Measurements from ENCODE around the gene SKIDA1. TPM values are rescaled to one million over a fixed set of nuclear protein-coding genes. Genes with fewer than 3 reads are reported as not detected.
"Not testable (repeated sequence)": the region's sequence is repeated elsewhere in the genome, so short reads cannot be mapped to it uniquely, and the experiment has no call there.

The SKIDA1 gene
- polyA plus RNA-seq (2013, experiment 1 of 2), result 1.6 TPM
- polyA plus RNA-seq (2013, experiment 2 of 2), result 1.7 TPM

DNA sequence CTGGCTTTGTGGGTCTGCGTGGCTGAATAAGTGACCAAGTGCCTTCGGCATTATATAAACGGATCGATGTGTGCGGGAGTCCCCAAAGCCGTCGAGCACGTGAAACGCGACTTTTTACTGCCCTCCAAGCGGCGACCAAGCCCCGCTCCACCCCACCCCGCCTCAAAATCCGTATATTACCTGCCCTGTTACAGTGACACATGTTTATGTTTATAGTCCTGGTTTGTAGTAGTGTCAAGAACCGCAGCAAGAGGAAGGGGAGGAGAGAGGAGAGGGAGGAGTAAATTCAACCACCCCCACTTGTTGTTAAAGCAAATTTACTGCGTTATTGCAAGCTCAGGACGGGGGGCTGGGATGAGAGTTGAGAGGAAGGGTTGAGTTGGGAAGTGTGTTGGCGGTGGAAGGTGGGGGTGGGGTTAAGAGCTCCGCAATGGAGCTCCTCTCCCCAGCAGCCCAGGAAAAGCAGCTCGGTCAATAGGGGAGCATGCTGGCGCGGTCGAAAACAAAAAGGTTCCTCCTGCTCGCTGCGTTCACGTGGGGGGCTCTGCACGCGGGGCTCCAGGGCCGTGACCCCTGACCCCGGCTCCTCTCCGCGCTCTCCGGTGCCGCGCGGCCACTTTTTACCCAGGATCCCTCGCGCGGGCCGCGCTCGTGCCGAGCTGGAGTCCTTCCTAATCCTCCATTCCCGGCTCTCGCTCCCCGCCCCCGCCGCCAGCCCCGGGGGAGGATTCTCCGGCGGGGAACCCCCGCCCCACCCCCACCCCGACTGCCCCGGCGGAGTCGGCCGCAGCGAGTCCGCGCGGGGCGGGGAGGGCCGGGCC is at the start of gene SKIDA1:
Gene SKIDA1 (minus strand): TSS at position 316 of the 821 bp plus-strand sequence. CDS start 7,860 bp downstream, outside the sequence.
- Histone ChIP-seq H3K23ac (ENCODE audit: low read length) (no peak within 1 kb of the TSS), H3K79me2 (ENCODE audit: control insufficient read depth, insufficient read depth, low read length) (no peaks in the 10 kb centered on the region), H3K79me1 (ENCODE audit: low read length) (no peaks in the 10 kb centered on the region), H4K8ac (ENCODE audit: low read depth, low read length) (peak within 1 kb of the TSS; percentile 97), H3K27ac (ENCODE audit: low read depth, low read length) (peak within 1 kb of the TSS; percentile 99), H2BK15ac (replicated peaks; ENCODE audit: low read depth) (peak within 1 kb of the TSS; percentile 47), H3K4me3 (ENCODE audit: low read length) (peak within 1 kb of the TSS; percentile 61), H2BK5ac (ENCODE audit: low read length) (peak within 1 kb of the TSS; percentile 94), H3K4me2 (ENCODE audit: low read length) (peak within 1 kb of the TSS; percentile 85), H2AK5ac (ENCODE audit: low read length) (peak within 1 kb of the TSS; percentile 80), H3K56ac (ENCODE audit: low read length) (peak within 1 kb of the TSS; percentile 91), H3K27me3 (ENCODE audit: insufficient read depth, low read length, poor library complexity) (no peaks in the 10 kb centered on the region), H3K4ac (ENCODE audit: low read depth, low read length) (peak within 1 kb of the TSS; percentile 99), H2BK120ac (ENCODE audit: low read depth, low read length) (peak within 1 kb of the TSS; percentile 93), H3K36me3 (ENCODE audit: control insufficient read depth, insufficient read depth, low read length) (no peaks in the 10 kb centered on the region), H4K5ac (ENCODE audit: low read length) (peak within 1 kb of the TSS; percentile 78), H3K18ac (ENCODE audit: low read length) (peak within 1 kb of the TSS; percentile 100), H3K9ac (ENCODE audit: low read length) (peak within 1 kb of the TSS; percentile 91), H3K4me1 (ENCODE audit: control insufficient read depth, low read depth, low read length) (peaks cover 9% of the 10 kb centered on the region)
- no CpG with 5 or more reads among the region's 64 CpGs for WGBS (ENCODE audit: extremely low coverage, insufficient coverage, low lambda C conversion rate)
- DNase-seq, result peak; percentile 97

DNA sequence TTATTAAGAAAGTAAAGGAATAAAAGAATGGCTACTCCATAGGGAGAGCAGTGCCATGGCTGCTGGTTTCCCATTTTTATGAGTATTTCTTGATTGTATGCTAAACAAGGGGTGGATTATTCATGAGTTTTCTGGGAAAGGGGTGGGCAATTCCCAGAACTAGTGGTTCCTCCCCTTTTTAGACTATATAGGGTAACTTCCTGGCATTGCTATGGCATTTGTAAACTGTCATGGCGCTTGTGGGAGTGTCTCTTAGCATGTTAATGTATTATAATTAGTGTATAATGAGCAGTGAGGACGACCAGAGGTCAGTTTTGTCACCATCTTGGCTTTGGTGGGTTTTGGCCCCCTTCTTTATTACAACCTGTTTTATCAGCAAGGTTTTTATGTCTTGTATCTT is 49.0 kb upstream of the SKIDA1 start:
- H2BK120ac ChIP-seq (ENCODE audit: low read depth, low read length); H3K23ac ChIP-seq (ENCODE audit: low read length); H4K8ac ChIP-seq (ENCODE audit: low read depth, low read length); H3K4ac ChIP-seq (ENCODE audit: low read depth, low read length); H3K4me1 ChIP-seq (ENCODE audit: control insufficient read depth, low read depth, low read length); H3K9ac ChIP-seq (ENCODE audit: low read length); H3K36me3 ChIP-seq (ENCODE audit: control insufficient read depth, insufficient read depth, low read length); H2BK5ac ChIP-seq (ENCODE audit: low read length); H3K4me2 ChIP-seq (ENCODE audit: low read length); H3K79me1 ChIP-seq (ENCODE audit: low read length); H4K5ac ChIP-seq (ENCODE audit: low read length); H3K56ac ChIP-seq (ENCODE audit: low read length); H2AK5ac ChIP-seq (ENCODE audit: low read length); DNase-seq; H3K4me3 ChIP-seq (ENCODE audit: low read length); H3K27me3 ChIP-seq (ENCODE audit: insufficient read depth, low read length, poor library complexity); H2BK15ac ChIP-seq (replicated peaks; ENCODE audit: low read depth); H3K27ac ChIP-seq (ENCODE audit: low read depth, low read length); H3K18ac ChIP-seq (ENCODE audit: low read length): not testable (repeated sequence)
- no CpG with 5 or more reads among the region's 2 CpGs for WGBS (ENCODE audit: extremely low coverage, insufficient coverage, low lambda C conversion rate)
- peaks cover 36% of the 10 kb centered on the region for H3K79me2 ChIP-seq (ENCODE audit: control insufficient read depth, insufficient read depth, low read length)

DNA sequence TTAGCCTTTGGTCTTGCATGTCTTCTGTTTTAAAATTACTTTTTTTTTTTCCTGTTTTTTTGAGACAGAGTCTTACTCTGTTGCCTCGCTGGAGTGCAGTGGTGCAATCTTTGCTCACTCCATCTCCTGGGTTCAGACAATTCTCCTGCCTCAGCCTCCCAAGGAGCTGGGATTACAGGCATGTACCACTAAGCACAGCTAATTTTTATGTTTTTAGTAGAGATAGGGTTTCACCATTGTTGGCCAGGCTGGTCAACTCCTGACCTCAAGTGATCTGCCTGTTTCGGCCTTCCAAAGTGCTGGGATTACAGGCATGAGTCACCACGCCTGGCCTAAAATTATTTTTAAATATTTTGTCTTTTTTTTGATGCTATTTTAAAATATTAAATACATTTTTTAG is 47.1 kb upstream of the SKIDA1 start:
- Histone ChIP-seq H3K79me1 (ENCODE audit: low read length) (peaks cover 4% of the 10 kb centered on the region), H3K18ac (ENCODE audit: low read length) (no peak overlapping the region), H3K9ac (ENCODE audit: low read length) (no peak overlapping the region), H2BK120ac (ENCODE audit: low read depth, low read length) (no peak overlapping the region), H3K4ac (ENCODE audit: low read depth, low read length) (no peak overlapping the region), H3K27me3 (ENCODE audit: insufficient read depth, low read length, poor library complexity) (no peaks in the 10 kb centered on the region), H4K5ac (ENCODE audit: low read length) (no peak overlapping the region), H3K4me3 (ENCODE audit: low read length) (no peak overlapping the region), H3K56ac (ENCODE audit: low read length) (no peak overlapping the region), H3K23ac (ENCODE audit: low read length) (no peak overlapping the region), H3K4me2 (ENCODE audit: low read length) (no peak overlapping the region), H3K79me2 (ENCODE audit: control insufficient read depth, insufficient read depth, low read length) (peaks cover 39% of the 10 kb centered on the region), H3K36me3 (ENCODE audit: control insufficient read depth, insufficient read depth, low read length) (no peaks in the 10 kb centered on the region), H3K27ac (ENCODE audit: low read depth, low read length) (no peak overlapping the region), H3K4me1 (ENCODE audit: control insufficient read depth, low read depth, low read length) (no peaks in the 10 kb centered on the region), H4K8ac (ENCODE audit: low read depth, low read length) (no peak overlapping the region), H2BK5ac (ENCODE audit: low read length) (no peak overlapping the region), H2BK15ac (replicated peaks; ENCODE audit: low read depth) (no peak overlapping the region), H2AK5ac (ENCODE audit: low read length) (no peak overlapping the region)
- DNase-seq, result no peak
- no CpG with 5 or more reads among the region's 3 CpGs for WGBS (ENCODE audit: extremely low coverage, insufficient coverage, low lambda C conversion rate)

DNA sequence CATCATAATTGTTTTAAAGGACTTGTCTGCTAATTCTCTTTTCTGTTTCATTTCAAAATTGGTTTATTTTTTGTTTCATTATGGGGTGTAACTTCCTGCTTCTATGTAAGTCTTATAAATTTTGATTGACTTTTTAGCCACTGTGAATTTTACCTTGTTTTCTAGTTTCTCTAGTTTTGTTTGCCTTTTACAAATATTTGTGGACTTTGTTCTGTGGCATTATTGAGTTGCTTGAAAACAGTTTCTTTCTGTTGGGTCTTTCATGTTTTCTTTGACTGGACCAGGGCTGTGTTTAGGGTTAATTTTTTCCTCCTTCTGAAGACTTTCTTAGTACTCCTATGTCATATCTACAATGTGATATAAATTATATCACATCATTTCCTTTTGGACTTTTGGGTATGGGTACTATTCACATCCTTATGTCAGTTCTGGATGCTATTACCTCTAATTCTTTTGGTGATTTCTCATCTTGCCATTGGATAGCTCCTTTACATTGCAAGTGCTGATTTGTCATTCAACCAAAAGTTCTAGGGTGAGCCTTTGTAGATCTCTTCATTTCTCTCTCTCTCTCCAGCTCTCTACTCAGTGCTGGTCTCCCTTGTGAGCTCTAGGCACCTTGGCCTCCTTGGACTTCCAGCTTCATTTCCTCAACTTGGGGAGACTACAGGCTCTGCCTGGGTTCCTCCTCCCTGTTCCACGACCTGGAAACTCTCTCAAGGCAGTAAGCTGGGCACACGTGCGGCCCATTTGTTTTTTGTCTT is 45.5 kb upstream of the SKIDA1 start:
- no CpG with 5 or more reads among the region's 3 CpGs for WGBS (ENCODE audit: extremely low coverage, insufficient coverage, low lambda C conversion rate)

DNA sequence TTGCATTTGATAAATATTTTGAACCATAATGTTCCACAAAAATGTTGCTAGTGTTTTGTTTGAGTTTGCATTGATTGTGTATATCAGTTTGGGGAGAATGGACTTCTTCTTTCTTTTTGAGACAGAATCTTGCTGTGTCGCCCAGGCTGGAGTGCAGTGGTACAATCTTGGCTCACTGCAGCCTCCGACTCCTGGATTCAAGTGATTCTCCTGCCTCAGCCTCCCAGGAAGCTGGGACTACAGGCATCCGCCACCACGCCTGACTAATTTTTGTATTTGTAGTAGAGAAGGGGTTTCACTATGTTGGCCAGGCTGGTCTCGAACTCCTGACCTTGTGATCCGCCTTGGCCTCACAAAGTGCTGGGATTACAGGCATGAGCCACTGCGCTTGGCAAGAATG is 33.5 kb upstream of the SKIDA1 start:
- WGBS (ENCODE audit: extremely low coverage, insufficient coverage, low lambda C conversion rate), result no CpG with 5 or more reads among the region's 7 CpGs
- H3K36me3 ChIP-seq (ENCODE audit: control insufficient read depth, insufficient read depth, low read length); H3K18ac ChIP-seq (ENCODE audit: low read length): not testable (repeated sequence)

More for the DNA sequence above, 45.5 kb upstream of the SKIDA1 start:
- no peak overlapping the region for H2BK15ac ChIP-seq (replicated peaks; ENCODE audit: low read depth)
- H3K79me1 ChIP-seq (ENCODE audit: low read length), result peaks cover 8% of the 10 kb centered on the region
- no peak overlapping the region for H3K56ac ChIP-seq (ENCODE audit: low read length)
- peaks cover 3% of the 10 kb centered on the region for H3K4me1 ChIP-seq (ENCODE audit: control insufficient read depth, low read depth, low read length)
- H3K36me3 ChIP-seq (ENCODE audit: control insufficient read depth, insufficient read depth, low read length), result no peaks in the 10 kb centered on the region
- H4K5ac ChIP-seq (ENCODE audit: low read length), result no peak overlapping the region
- no peak overlapping the region for H2BK120ac ChIP-seq (ENCODE audit: low read depth, low read length)
- no peak overlapping the region for H2AK5ac ChIP-seq (ENCODE audit: low read length)
- H3K27me3 ChIP-seq (ENCODE audit: insufficient read depth, low read length, poor library complexity), result no peaks in the 10 kb centered on the region
- no peak overlapping the region for H2BK5ac ChIP-seq (ENCODE audit: low read length)
- H3K4ac ChIP-seq (ENCODE audit: low read depth, low read length), result no peak overlapping the region
- H3K23ac ChIP-seq (ENCODE audit: low read length), result no peak overlapping the region
- peaks cover 44% of the 10 kb centered on the region for H3K79me2 ChIP-seq (ENCODE audit: control insufficient read depth, insufficient read depth, low read length)
- H3K4me2 ChIP-seq (ENCODE audit: low read length), result no peak overlapping the region
- H3K27ac ChIP-seq (ENCODE audit: low read depth, low read length), result no peak overlapping the region
- H3K4me3 ChIP-seq (ENCODE audit: low read length), result no peak overlapping the region
- H4K8ac ChIP-seq (ENCODE audit: low read depth, low read length), result no peak overlapping the region
- no peak overlapping the region for H3K18ac ChIP-seq (ENCODE audit: low read length)
- DNase-seq, result no peak
- H3K9ac ChIP-seq (ENCODE audit: low read length), result no peak overlapping the region

More for the DNA sequence above, 33.5 kb upstream of the SKIDA1 start:
- H4K5ac ChIP-seq (ENCODE audit: low read length); H3K56ac ChIP-seq (ENCODE audit: low read length); H2AK5ac ChIP-seq (ENCODE audit: low read length); H3K4ac ChIP-seq (ENCODE audit: low read depth, low read length); H3K4me2 ChIP-seq (ENCODE audit: low read length); H2BK15ac ChIP-seq (replicated peaks; ENCODE audit: low read depth); H3K9ac ChIP-seq (ENCODE audit: low read length); DNase-seq; H3K23ac ChIP-seq (ENCODE audit: low read length); H3K4me3 ChIP-seq (ENCODE audit: low read length); H4K8ac ChIP-seq (ENCODE audit: low read depth, low read length); H2BK120ac ChIP-seq (ENCODE audit: low read depth, low read length); H3K27me3 ChIP-seq (ENCODE audit: insufficient read depth, low read length, poor library complexity); H2BK5ac ChIP-seq (ENCODE audit: low read length); H3K79me1 ChIP-seq (ENCODE audit: low read length); H3K4me1 ChIP-seq (ENCODE audit: control insufficient read depth, low read depth, low read length); H3K27ac ChIP-seq (ENCODE audit: low read depth, low read length): not testable (repeated sequence)
- H3K79me2 ChIP-seq (ENCODE audit: control insufficient read depth, insufficient read depth, low read length), result peaks cover 24% of the 10 kb centered on the region

All from mesendoderm (in vitro differentiated cells).